Kidney (tissue), 14 donors: Measurements from ENCODE around the gene EGLN1. TPM values are rescaled to one million over a fixed set of nuclear protein-coding genes. Genes with fewer than 3 reads are reported as not detected.

Experiments
- DNase-seq, 5 donors: peaks; one replicate each; pipeline ENCODE4 v3.0.0-alpha.2; 2013 to 2020
- FAIRE-seq: peaks from 2 replicates; lab custom pipeline; 2012; peaks lifted over from hg19 to GRCh38; lab: Jason Lieb, UNC
- H3K27ac ChIP-seq, 2 donors: one replicate each; pipeline ENCODE4 v1.7.0; 2013; ENCODE audit warnings: low read depth in 2 of 2, low read length in 2 of 2, inconsistent platforms in 1 of 2
- H3K27me3 ChIP-seq: one replicate; pipeline ENCODE4 v1.7.1; 2013; ENCODE audit warnings: low read length, inconsistent platforms; ENCODE audit not compliant: control insufficient read depth, insufficient read depth
- H3K36me3 ChIP-seq, 3 donors: one replicate each; pipeline versions ENCODE4 v1.7.0 to v1.7.1; 2013; ENCODE audit warnings: low read length in 3 of 3, control low read depth in 1 of 3, inconsistent platforms in 1 of 3; ENCODE audit not compliant: insufficient read depth in 3 of 3, control insufficient read depth in 2 of 3
- H3K4me1 ChIP-seq, 3 donors: one replicate each; pipeline versions ENCODE4 v1.7.0 to v1.7.1; 2013; ENCODE audit warnings: low read length in 3 of 3, inconsistent platforms in 1 of 3, low read depth in 1 of 3; ENCODE audit not compliant: control insufficient read depth in 2 of 3, insufficient read depth in 2 of 3
- H3K4me3 ChIP-seq, 3 donors: one replicate each; pipeline versions ENCODE4 v1.7.0 to v1.8.1; 2013; ENCODE audit warnings: low read length in 3 of 3, control low read depth in 1 of 3, inconsistent platforms in 1 of 3
- H3K9ac ChIP-seq, 3 donors: one replicate each; pipeline versions ENCODE4 v1.7.0 to v1.7.1; 2013; ENCODE audit warnings: low read length in 3 of 3, control low read depth in 1 of 3, inconsistent platforms in 1 of 3
- H3K9me3 ChIP-seq, 3 donors: one replicate each; pipeline versions ENCODE4 v1.7.0 to v1.7.1; 2013; ENCODE audit warnings: low read length in 3 of 3, control low read depth in 1 of 3, inconsistent platforms in 1 of 3; ENCODE audit not compliant: control insufficient read depth in 2 of 3, insufficient read depth in 1 of 3
- CTCF ChIP-seq: IDR thresholded peaks from 3 replicates; pipeline ENCODE4 v1.5.1; 2012; ENCODE audit warnings: mild to moderate bottlenecking, moderate library complexity, borderline replicate concordance; ENCODE audit not compliant: insufficient read depth; ENCODE audit errors: extremely low read depth
- intact Hi-C: fragments of 100-400 bp; cut with DNase I; formaldehyde crosslinking; loops from one replicate; pipeline ENCODE4 v1.11.1; 2022
- polyA plus RNA-seq: library from polyadenylated mRNA; stranded (reverse); fragments of 350-450 nt; fragmentation: Illumina TruSeq; extraction: RNeasy Lipid Tissue Mini Kit (QIAGEN cat#74804); gene quantifications from one replicate; pipeline ENCODE4 v1.2.3, GENCODE V29; 2014; ENCODE audit warnings: low read depth, low replicate concordance; ENCODE audit not compliant: insufficient read depth
- total RNA-seq: library from RNA; stranded (reverse); fragmentation: NEBNext Ultra II Directional; extraction: Animal tissue kit (Norgen Biotek cat#: 25700); gene quantifications from one replicate; pipeline ENCODE4 v1.2.1, GENCODE V29; 2021
- donor health status: control.
- donor health status: control.
- donor health status: control.
- donor health status: control.
- donor health status: control.
- donor health status: DM: yes; HTN: yes; CAD: no.
- donor health status: Normal renal cell carcinoma (clear cell type).

EGLN1 gene
- total and polyA plus RNA-seq, 2 donors from 2014 or later = 12.2 to 38.8 TPM

- Histone ChIP-seq H3K4me3 (no peak overlapping the region), H3K27me3 (no peaks in the 10 kb centered on the region), H3K9ac (no peak overlapping the region), H3K9me3 (no peaks in the 10 kb centered on the region), H3K36me3 (no peaks in the 10 kb centered on the region), H3K27ac (no peak overlapping the region), H3K4me1 (no peaks in the 10 kb centered on the region)
- intact Hi-C loops = no loop called here
- TF ChIP-seq CTCF = no peak
- DNase-seq = no peak
- no peak for FAIRE-seq
Observed at GRCh38 chr1:231428377-231428776, 6.3 kb upstream of the EGLN1 start.

DNA sequence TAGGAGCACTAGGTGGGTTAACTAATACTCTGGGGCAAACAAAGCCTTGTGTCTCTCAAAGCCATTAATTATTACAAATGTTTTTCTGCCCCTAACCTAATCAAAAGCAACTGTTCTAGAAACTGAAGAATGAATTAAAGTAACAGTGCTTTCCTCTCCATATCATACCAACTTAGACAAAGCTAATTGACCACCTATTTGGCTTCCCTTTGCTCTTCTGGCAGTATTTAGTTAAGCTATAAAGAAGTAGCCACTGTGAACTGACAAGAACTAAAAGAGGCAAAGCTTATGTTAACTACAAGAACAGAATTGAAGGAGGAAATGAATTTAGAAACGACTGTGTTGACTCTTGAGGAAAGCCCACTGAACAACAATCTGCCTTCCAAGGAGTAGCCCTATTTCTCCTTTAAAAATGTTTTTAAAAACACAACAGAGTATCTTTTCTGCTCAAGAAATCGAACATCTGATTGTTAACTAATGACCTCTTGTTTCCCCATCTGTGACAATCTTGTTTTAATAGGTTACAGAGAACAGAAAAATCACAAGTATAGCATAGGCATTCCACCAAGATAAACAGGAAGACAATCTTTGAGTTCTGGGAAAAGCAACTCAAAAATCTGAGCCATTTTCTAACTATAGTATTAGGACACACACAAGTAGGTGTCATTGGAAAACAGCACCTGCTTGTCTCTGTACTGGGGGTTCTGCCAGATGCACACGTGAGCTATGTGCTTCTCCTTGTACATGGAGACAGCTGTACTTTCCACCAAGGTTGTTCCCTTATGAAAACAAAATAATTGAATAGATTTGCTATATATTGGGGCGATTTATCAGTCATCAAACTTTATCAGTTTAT is 3.1 kb upstream of the EGLN1 start:
- Histone ChIP-seq H3K9ac (no peak overlapping the region), H3K4me1 (no peaks in the 10 kb centered on the region), H3K9me3 (no peaks in the 10 kb centered on the region), H3K4me3 (no peak overlapping the region), H3K27ac (no peak overlapping the region), H3K27me3 (no peaks in the 10 kb centered on the region), H3K36me3 (no peaks in the 10 kb centered on the region)
- peak in 1 of 5 donors; percentile 46 for DNase-seq
- intact Hi-C loops = no loop called here
- FAIRE-seq = no peak
- no peak for TF ChIP-seq CTCF

DNA sequence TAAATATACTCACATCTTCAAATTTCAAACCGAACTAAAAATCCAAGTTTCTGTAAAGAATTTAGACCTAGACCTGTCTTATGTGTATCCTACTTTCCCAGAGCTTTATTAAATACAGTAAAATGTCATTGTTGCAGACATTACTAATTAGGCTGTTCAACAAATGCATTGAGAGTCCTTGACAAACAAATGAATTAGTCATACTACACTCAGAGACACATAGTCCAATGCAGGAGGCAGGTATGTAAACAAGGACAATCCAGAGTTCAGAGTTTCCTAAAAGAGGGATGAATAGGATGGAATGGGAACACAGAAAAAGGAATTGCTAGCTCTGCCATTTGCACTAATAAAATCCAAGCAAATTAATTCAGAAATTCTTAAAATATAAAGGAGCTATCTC is 1.6 kb upstream of the EGLN1 start:
- Histone ChIP-seq H3K9ac (peak overlapping the region in 1 of 3 donors; percentile 89), H3K4me3 (peak overlapping the region in 1 of 3 donors; percentile 81), H3K36me3 (no peaks in the 10 kb centered on the region), H3K27me3 (no peaks in the 10 kb centered on the region), H3K9me3 (no peaks in the 10 kb centered on the region), H3K27ac (peak overlapping the region in 1 of 2 donors; percentile 9), H3K4me1 (peaks cover 0 to 4% (median 0%) of the 10 kb centered on the region in 3 donors)
- FAIRE-seq (no peak), DNase-seq (no peak)
- intact Hi-C loops = no loop called here
- no peak for TF ChIP-seq CTCF
